OCI-LY7 (cell line): ENCODE measurements around the gene MACC1. TPM values are rescaled to one million over a fixed set of nuclear protein-coding genes. Genes with fewer than 3 reads are reported as not detected.

Experiments used
- BruUV-seq: library from RNA; stranded (reverse); fragments of 400-500 nt; replicated peaks from 2 replicates; lab custom pipeline; 2021; lab: Mats Ljungman, UMichigan
- CTCF ChIA-PET: fragments of 300-600 bp; sonication (Branson Sonifier 250); formaldehyde crosslinking; loops from one replicate; lab custom pipeline; 2022; ENCODE audit warnings: antibody characterized with exemption; ENCODE audit not compliant: unreplicated experiment; lab: Charles Lee
- POLR2A ChIA-PET: fragments of 300-600 bp; sonication (Branson Sonifier 250); formaldehyde crosslinking; loops from one replicate; lab custom pipeline; 2022; ENCODE audit warnings: antibody characterized with exemption; lab: Charles Lee
- DNase-seq: peaks from one replicate; pipeline ENCODE4 v3.0.0-alpha.2; 2015; ENCODE audit warnings: low spot score
- H2AFZ ChIP-seq: fragments of 200-600 bp; sonication (generic), shearing (Covaris generic); 2 replicates; pipeline ENCODE4 v1.6.1; 2014; ENCODE audit warnings: mild to moderate bottlenecking, antibody characterized with exemption, low read length, moderate library complexity
- H3K27ac ChIP-seq: fragments of 200-600 bp; sonication (generic); 2 replicates; pipeline ENCODE4 v1.5.1; 2014; ENCODE audit warnings: mixed run types, low read depth, mild to moderate bottlenecking, moderate library complexity, low read length, inconsistent platforms; ENCODE audit not compliant: poor library complexity, severe bottlenecking
- H3K36me3 ChIP-seq: fragments of 200-600 bp; sonication (generic); 2 replicates; pipeline ENCODE4 v1.6.1; 2014; ENCODE audit warnings: mild to moderate bottlenecking, antibody characterized with exemption, low read length, moderate library complexity, mixed read lengths; ENCODE audit not compliant: insufficient read depth
- H3K4me1 ChIP-seq: fragments of 200-600 bp; sonication (generic); 2 replicates; pipeline ENCODE4 v1.5.1; 2014; ENCODE audit warnings: mild to moderate bottlenecking, low read length; ENCODE audit not compliant: insufficient read depth, poor library complexity, severe bottlenecking
- H3K4me2 ChIP-seq: fragments of 200-600 bp; sonication (generic); 2 replicates; pipeline ENCODE4 v1.6.1; 2014; ENCODE audit warnings: mild to moderate bottlenecking, low read length
- H3K4me3 ChIP-seq: fragments of 200-600 bp; sonication (generic); 2 replicates; pipeline ENCODE4 v1.5.1; 2014; ENCODE audit warnings: mild to moderate bottlenecking, low read depth, low read length; ENCODE audit not compliant: poor library complexity, severe bottlenecking
- H3K79me2 ChIP-seq: fragments of 200-600 bp; sonication (generic); 2 replicates; pipeline ENCODE4 v1.6.1; 2016; ENCODE audit warnings: low read depth, mild to moderate bottlenecking, low read length, moderate library complexity, mixed read lengths; ENCODE audit not compliant: insufficient read depth
- H3K9me2 ChIP-seq: fragments of 200-600 bp; sonication (generic); 2 replicates; pipeline ENCODE4 v1.6.1; 2016; ENCODE audit warnings: mild to moderate bottlenecking, low read length, mixed read lengths; ENCODE audit not compliant: insufficient read depth
- H3K9me3 ChIP-seq: fragments of 200-600 bp; sonication (generic); 2 replicates; pipeline ENCODE4 v1.6.1; 2014; ENCODE audit warnings: mild to moderate bottlenecking, mixed run types, low read length, mixed read lengths
- H4K20me1 ChIP-seq: fragments of 200-600 bp; sonication (generic); 2 replicates; pipeline ENCODE4 v1.6.1; 2014; ENCODE audit warnings: mild to moderate bottlenecking, antibody characterized with exemption, low read length, moderate library complexity, mixed read lengths; ENCODE audit not compliant: insufficient read depth
- EZH2phosphoT487 ChIP-seq: fragments of 200-600 bp; sonication (generic); IDR thresholded peaks from 2 replicates; pipeline ENCODE4 v1.6.1; 2018; ENCODE audit warnings: low read depth, borderline replicate concordance, mild to moderate bottlenecking, mixed run types, antibody characterized with exemption, low read length, moderate library complexity, mixed read lengths
- intact Hi-C: fragments of 100-400 bp; cut with micrococcal nuclease; formaldehyde crosslinking; loops from one replicate; pipeline ENCODE4 v1.10.0; 2022; ENCODE audit not compliant: unreplicated experiment
- total RNA-seq, 2 experiments: library from RNA; depleted of rRNA in 1 of 2; stranded (reverse); fragments of >200 nt in 1 of 2; shearing (Covaris generic) in 1 of 2; gene quantifications; 2 replicates each; pipeline ENCODE4 v1.2.3, GENCODE V29; 2014 to 2022
- TF ChIP-seq, protein P1 (sequence below): fragments of 200-600 bp; sonication (generic); conservative IDR thresholded peaks from 2 replicates; pipeline ENCODE4 v1.5.1; 2014; ENCODE audit warnings: mild to moderate bottlenecking, antibody characterized with exemption, low read length, moderate library complexity, mixed read lengths

Gene MACC1
- total RNA-seq, 2 experiments from 2014 or later, result 5.0 to 11.1 TPM

GRCh38 chr7:20241911-20242261 is 24.7 kb upstream of the MACC1 start:
- Histone ChIP-seq H3K4me1 (no peaks in the 10 kb centered on the region), H3K36me3 (no peaks in the 10 kb centered on the region), H3K9me2 (no peaks in the 10 kb centered on the region), H3K27ac (no peak overlapping the region), H3K4me3 (no peak overlapping the region), H3K4me2 (no peak overlapping the region), H2AFZ (no peak overlapping the region), H3K9me3 (no peaks in the 10 kb centered on the region), H3K79me2 (no peaks in the 10 kb centered on the region), H4K20me1 (no peaks in the 10 kb centered on the region)
- POLR2A ChIA-PET, result interaction anchor here (0.9 kb wide), 1 partner anchor 10 kb away, joined by 3 read pairs; no protein-coding TSS in a partner anchor
- no peak for DNase-seq
- TF ChIP-seq, protein P1, sequence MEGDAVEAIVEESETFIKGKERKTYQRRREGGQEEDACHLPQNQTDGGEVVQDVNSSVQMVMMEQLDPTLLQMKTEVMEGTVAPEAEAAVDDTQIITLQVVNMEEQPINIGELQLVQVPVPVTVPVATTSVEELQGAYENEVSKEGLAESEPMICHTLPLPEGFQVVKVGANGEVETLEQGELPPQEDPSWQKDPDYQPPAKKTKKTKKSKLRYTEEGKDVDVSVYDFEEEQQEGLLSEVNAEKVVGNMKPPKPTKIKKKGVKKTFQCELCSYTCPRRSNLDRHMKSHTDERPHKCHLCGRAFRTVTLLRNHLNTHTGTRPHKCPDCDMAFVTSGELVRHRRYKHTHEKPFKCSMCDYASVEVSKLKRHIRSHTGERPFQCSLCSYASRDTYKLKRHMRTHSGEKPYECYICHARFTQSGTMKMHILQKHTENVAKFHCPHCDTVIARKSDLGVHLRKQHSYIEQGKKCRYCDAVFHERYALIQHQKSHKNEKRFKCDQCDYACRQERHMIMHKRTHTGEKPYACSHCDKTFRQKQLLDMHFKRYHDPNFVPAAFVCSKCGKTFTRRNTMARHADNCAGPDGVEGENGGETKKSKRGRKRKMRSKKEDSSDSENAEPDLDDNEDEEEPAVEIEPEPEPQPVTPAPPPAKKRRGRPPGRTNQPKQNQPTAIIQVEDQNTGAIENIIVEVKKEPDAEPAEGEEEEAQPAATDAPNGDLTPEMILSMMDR, result no peak
- TF ChIP-seq EZH2phosphoT487, result no peak
- CTCF ChIA-PET, result no interaction called here
- BruUV-seq, result no TSS peak
- intact Hi-C loops, result no loop called here

DNA sequence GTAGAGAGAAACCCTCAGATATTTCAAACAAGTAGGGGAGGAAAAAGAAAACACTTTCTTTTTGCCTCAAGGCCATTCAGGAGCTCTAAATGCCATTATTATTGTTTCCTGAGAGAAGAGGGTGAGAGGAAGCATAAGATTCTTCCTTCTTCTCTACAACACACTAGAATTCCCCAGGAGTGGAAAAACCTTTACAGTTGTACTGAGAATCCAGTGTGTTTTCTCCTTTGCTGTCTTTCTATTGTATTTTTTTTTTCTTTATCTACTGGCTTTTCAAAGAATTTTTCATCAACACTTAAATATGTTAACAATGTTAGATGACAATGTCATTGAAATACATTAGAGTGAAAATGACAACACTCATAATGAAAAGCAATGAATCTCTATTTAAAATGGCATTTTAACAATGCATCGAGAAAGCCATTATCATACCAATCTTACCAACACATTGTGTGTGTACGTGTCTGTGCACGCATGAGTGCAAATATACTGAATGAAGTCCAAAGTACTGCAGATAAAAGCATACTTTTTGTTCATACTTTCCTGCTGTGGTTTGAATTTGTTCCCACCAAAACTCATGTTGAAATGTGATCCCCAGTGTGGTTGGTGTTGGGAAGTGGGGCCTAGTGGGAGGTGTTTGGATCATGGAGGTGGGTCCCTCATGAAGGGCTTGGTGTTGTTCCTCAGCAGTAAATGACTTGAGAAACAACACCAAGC is 24.2 kb upstream of the MACC1 start:
- Histone ChIP-seq H3K36me3 (no peaks in the 10 kb centered on the region), H3K27ac (no peak overlapping the region), H3K4me1 (no peaks in the 10 kb centered on the region), H3K4me2 (no peak overlapping the region), H3K9me3 (no peaks in the 10 kb centered on the region), H2AFZ (no peak overlapping the region), H4K20me1 (no peaks in the 10 kb centered on the region), H3K79me2 (no peaks in the 10 kb centered on the region), H3K9me2 (no peaks in the 10 kb centered on the region), H3K4me3 (no peak overlapping the region)
- DNase-seq, result no peak
- no TSS peak for BruUV-seq
- TF ChIP-seq, protein P1, result no peak
- TF ChIP-seq EZH2phosphoT487, result no peak
- ChIA-PET CTCF (no interaction called here), POLR2A (interaction anchor here (0.5 to 1.5 kb wide), 2 partner anchors 9 to 474 kb away, joined by 5 read pairs; no protein-coding TSS in a partner anchor)
- intact Hi-C loops, result no loop called here
